Kidney (tissue), 14 donors: ENCODE data around the gene DPP6. TPM values are rescaled to one million over a fixed set of nuclear protein-coding genes. Genes with fewer than 3 reads are reported as not detected.

Source experiments
- DNase-seq, 5 donors: peaks; one replicate each; pipeline ENCODE4 v3.0.0-alpha.2; 2013 to 2020
- FAIRE-seq: peaks from 2 replicates; lab custom pipeline; 2012; peaks lifted over from hg19 to GRCh38; lab: Jason Lieb, UNC
- H3K27ac ChIP-seq, 2 donors: one replicate each; pipeline ENCODE4 v1.7.0; 2013; ENCODE audit warnings: low read depth in 2 of 2, low read length in 2 of 2, inconsistent platforms in 1 of 2
- H3K27me3 ChIP-seq: one replicate; pipeline ENCODE4 v1.7.1; 2013; ENCODE audit warnings: low read length, inconsistent platforms; ENCODE audit not compliant: control insufficient read depth, insufficient read depth
- H3K36me3 ChIP-seq, 3 donors: one replicate each; pipeline versions ENCODE4 v1.7.0 to v1.7.1; 2013; ENCODE audit warnings: low read length in 3 of 3, control low read depth in 1 of 3, inconsistent platforms in 1 of 3; ENCODE audit not compliant: insufficient read depth in 3 of 3, control insufficient read depth in 2 of 3
- H3K4me1 ChIP-seq, 3 donors: one replicate each; pipeline versions ENCODE4 v1.7.0 to v1.7.1; 2013; ENCODE audit warnings: low read length in 3 of 3, inconsistent platforms in 1 of 3, low read depth in 1 of 3; ENCODE audit not compliant: control insufficient read depth in 2 of 3, insufficient read depth in 2 of 3
- H3K4me3 ChIP-seq, 3 donors: one replicate each; pipeline versions ENCODE4 v1.7.0 to v1.8.1; 2013; ENCODE audit warnings: low read length in 3 of 3, control low read depth in 1 of 3, inconsistent platforms in 1 of 3
- H3K9ac ChIP-seq, 3 donors: one replicate each; pipeline versions ENCODE4 v1.7.0 to v1.7.1; 2013; ENCODE audit warnings: low read length in 3 of 3, control low read depth in 1 of 3, inconsistent platforms in 1 of 3
- H3K9me3 ChIP-seq, 3 donors: one replicate each; pipeline versions ENCODE4 v1.7.0 to v1.7.1; 2013; ENCODE audit warnings: low read length in 3 of 3, control low read depth in 1 of 3, inconsistent platforms in 1 of 3; ENCODE audit not compliant: control insufficient read depth in 2 of 3, insufficient read depth in 1 of 3
- intact Hi-C: fragments of 100-400 bp; cut with DNase I; formaldehyde crosslinking; loops from one replicate; pipeline ENCODE4 v1.11.1; 2022
- polyA plus RNA-seq: library from polyadenylated mRNA; stranded (reverse); fragments of 350-450 nt; fragmentation: Illumina TruSeq; extraction: RNeasy Lipid Tissue Mini Kit (QIAGEN cat#74804); gene quantifications from one replicate; pipeline ENCODE4 v1.2.3, GENCODE V29; 2014; ENCODE audit warnings: low read depth, low replicate concordance; ENCODE audit not compliant: insufficient read depth
- total RNA-seq: library from RNA; stranded (reverse); fragmentation: NEBNext Ultra II Directional; extraction: Animal tissue kit (Norgen Biotek cat#: 25700); gene quantifications from one replicate; pipeline ENCODE4 v1.2.1, GENCODE V29; 2021
- TF ChIP-seq, protein P1 (sequence below): IDR thresholded peaks from 3 replicates; pipeline ENCODE4 v1.5.1; 2012; ENCODE audit warnings: mild to moderate bottlenecking, moderate library complexity, borderline replicate concordance; ENCODE audit not compliant: insufficient read depth; ENCODE audit errors: extremely low read depth
- donor health status: control.
- donor health status: control.
- donor health status: control.
- donor health status: control.
- donor health status: control.
- donor health status: DM: yes; HTN: yes; CAD: no.
- donor health status: Normal renal cell carcinoma (clear cell type).

Gene DPP6
- total and polyA plus RNA-seq, 2 donors from 2014 or later: 1.8 to 6.9 TPM

DNA sequence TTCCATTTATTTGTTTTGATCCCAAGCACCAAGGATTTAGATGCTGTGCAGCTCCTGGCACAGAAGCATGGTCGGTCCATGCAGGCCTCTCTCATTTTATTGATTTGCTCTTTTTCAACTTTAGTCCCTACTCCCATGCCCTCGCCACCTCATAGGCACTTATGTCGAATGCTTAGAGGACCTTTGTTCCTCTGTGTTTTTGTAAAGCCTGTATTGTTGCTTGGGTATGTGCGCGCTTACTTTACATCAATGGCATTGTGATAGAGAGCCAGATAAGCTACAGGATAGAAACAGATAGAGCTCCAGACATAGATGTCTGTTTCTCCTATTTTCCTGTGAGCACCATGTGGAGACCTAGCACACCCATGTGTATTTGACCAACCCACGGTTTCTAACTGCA lies 725.7 kb downstream of the DPP6 start:
- Histone ChIP-seq H3K27me3 (no peaks in the 10 kb centered on the region), H3K27ac (no peak overlapping the region), H3K4me3 (no peak overlapping the region), H3K4me1 (no peaks in the 10 kb centered on the region), H3K36me3 (no peaks in the 10 kb centered on the region), H3K9ac (no peak overlapping the region), H3K9me3 (no peaks in the 10 kb centered on the region)
- TF ChIP-seq, protein P1, sequence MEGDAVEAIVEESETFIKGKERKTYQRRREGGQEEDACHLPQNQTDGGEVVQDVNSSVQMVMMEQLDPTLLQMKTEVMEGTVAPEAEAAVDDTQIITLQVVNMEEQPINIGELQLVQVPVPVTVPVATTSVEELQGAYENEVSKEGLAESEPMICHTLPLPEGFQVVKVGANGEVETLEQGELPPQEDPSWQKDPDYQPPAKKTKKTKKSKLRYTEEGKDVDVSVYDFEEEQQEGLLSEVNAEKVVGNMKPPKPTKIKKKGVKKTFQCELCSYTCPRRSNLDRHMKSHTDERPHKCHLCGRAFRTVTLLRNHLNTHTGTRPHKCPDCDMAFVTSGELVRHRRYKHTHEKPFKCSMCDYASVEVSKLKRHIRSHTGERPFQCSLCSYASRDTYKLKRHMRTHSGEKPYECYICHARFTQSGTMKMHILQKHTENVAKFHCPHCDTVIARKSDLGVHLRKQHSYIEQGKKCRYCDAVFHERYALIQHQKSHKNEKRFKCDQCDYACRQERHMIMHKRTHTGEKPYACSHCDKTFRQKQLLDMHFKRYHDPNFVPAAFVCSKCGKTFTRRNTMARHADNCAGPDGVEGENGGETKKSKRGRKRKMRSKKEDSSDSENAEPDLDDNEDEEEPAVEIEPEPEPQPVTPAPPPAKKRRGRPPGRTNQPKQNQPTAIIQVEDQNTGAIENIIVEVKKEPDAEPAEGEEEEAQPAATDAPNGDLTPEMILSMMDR: no peak
- DNase-seq: no peak
- intact Hi-C loops: no loop called here
- FAIRE-seq: no peak

- intact Hi-C loops: no loop called here
- no peak overlapping the region for H3K27ac ChIP-seq
- no peak overlapping the region for H3K4me3 ChIP-seq
- H3K4me1 ChIP-seq: no peaks in the 10 kb centered on the region
- no peaks in the 10 kb centered on the region for H3K27me3 ChIP-seq
- no peaks in the 10 kb centered on the region for H3K36me3 ChIP-seq
- H3K9ac ChIP-seq: no peak overlapping the region
- no peak for DNase-seq
- no peaks in the 10 kb centered on the region for H3K9me3 ChIP-seq
- no peak for FAIRE-seq
- TF ChIP-seq, protein P1: no peak
Observed at GRCh38 chr7:154781369-154782303, 729.4 kb downstream of the DPP6 start.

DNA sequence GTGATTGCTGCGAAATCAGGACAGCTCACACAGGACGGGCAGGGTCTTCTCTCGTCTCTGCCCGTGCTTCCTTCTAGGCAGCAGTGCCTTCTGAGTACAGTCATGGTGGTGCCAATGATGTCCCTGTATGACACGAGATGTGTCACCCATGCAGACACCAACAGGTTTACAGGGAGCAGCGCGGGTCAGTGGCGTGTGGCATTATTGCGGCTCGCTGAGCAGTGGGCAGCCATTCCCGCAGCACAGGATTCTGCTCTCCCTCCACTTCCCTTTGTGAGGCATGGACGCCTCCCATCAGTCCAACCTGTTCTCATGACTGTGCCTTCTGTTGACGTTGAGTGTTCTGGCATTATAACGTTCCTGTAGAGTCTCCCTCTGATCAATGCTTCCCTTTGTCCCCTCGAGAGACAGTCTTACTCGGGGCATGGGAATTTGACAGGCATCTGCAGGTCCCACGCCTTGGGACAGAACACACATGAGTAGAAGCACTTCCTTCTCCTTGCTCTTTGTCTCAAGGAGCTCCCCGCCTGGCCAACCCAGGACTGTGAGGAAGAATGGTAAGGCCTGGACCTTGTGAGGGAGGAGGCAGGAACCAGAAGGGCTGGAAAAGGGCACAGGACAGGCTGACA lies 731.2 kb downstream of the DPP6 start:
- H3K9ac ChIP-seq: no peak overlapping the region
- intact Hi-C loops: no loop called here
- H3K4me3 ChIP-seq: no peak overlapping the region
- H3K9me3 ChIP-seq: no peaks in the 10 kb centered on the region
- FAIRE-seq (no peak), DNase-seq (no peak)
- TF ChIP-seq, protein P1: no peak
- no peaks in the 10 kb centered on the region for H3K4me1 ChIP-seq
- H3K27me3 ChIP-seq: no peaks in the 10 kb centered on the region
- H3K27ac ChIP-seq: no peak overlapping the region
- no peaks in the 10 kb centered on the region for H3K36me3 ChIP-seq
